Uterus (tissue), 4 donors: Measurements from ENCODE around the gene CD72. TPM values are rescaled to one million over a fixed set of nuclear protein-coding genes. Genes with fewer than 3 reads are reported as not detected.
A peak's percentile ranks its signal among the peaks of the same experiment; 100 is the strongest.

Experiments
- DNase-seq, 2 donors: peaks; one replicate each; pipeline ENCODE4 v3.0.0-alpha.2; 2019 to 2020
- H3K27ac ChIP-seq, 2 donors: fragments of 200-600 bp; sonication (generic); 1 replicate in 1 of 2; 2 replicates in 1 of 2; pipeline ENCODE4 v1.5.1; 2016 to 2018
- H3K27me3 ChIP-seq, 2 donors: fragments of 200-600 bp; sonication (generic); one replicate each; pipeline ENCODE4 v1.5.1; 2018 to 2019; ENCODE audit warnings: control low read depth in 1 of 2
- H3K36me3 ChIP-seq, 2 donors: fragments of 200-600 bp; sonication (generic); one replicate each; pipeline ENCODE4 v1.5.1; 2019; ENCODE audit warnings: control low read depth in 1 of 2
- H3K4me1 ChIP-seq, 2 donors: fragments of 200-600 bp; sonication (generic); one replicate each; pipeline ENCODE4 v1.5.1; 2018 to 2019; ENCODE audit warnings: control low read depth in 1 of 2
- H3K4me3 ChIP-seq, 2 donors: fragments of 200-600 bp; sonication (generic); 1 replicate in 1 of 2; 2 replicates in 1 of 2; pipeline ENCODE4 v1.5.1; 2018 to 2019; ENCODE audit warnings: mild to moderate bottlenecking in 1 of 2
- H3K9me3 ChIP-seq, 2 donors: fragments of 200-600 bp; sonication (generic); one replicate each; pipeline ENCODE4 v1.5.1; 2019; ENCODE audit warnings: control low read depth in 1 of 2
- CTCF ChIP-seq, 4 experiments: fragments of 200-600 bp in 2 of 4; fragments of 450-650 bp in 2 of 4; sonication (generic) in 2 of 4; IDR thresholded peaks; one replicate each; pipeline ENCODE4 v1.5.1; 2016 to 2019; ENCODE audit warnings: antibody characterized with exemption in 4 of 4, mild to moderate bottlenecking in 2 of 4, moderate library complexity in 1 of 4
- POLR2A ChIP-seq, 2 donors: fragments of 450-650 bp; IDR thresholded peaks; one replicate each; pipeline ENCODE4 v1.6.1; 2016; ENCODE audit warnings: antibody characterized with exemption in 2 of 2, mild to moderate bottlenecking in 1 of 2, moderate library complexity in 1 of 2
- intact Hi-C: fragments of 100-400 bp; cut with DNase I; formaldehyde crosslinking; loops from one replicate; pipeline ENCODE4 v1.15.1; 2023; ENCODE audit warnings: low total_unique reads
- total RNA-seq, 4 donors: library from RNA; depleted of rRNA in 3 of 4; stranded (reverse); fragments of >200 nt in 3 of 4; gene quantifications; one replicate each; pipeline versions ENCODE4 v1.1.0 to v1.2.4, GENCODE V29; 2014 to 2023
- donor health status: DM: yes; HTN: yes; CAD: no.

Gene CD72
- total RNA-seq, 4 donors from 2014 or later = 2.8 to 3.0 TPM; not detected in 2

GRCh38 chr9:35609001-35609819, 9.0 kb downstream of the CD72 start:
- TF ChIP-seq CTCF (IDR thresholded peaks at IDR 0.05) (no peak), POLR2A (IDR thresholded peaks at IDR 0.05) (no peak)
- no peaks in the 10 kb centered on the region for H3K4me1 ChIP-seq
- intact Hi-C loops = no loop called here
- DNase-seq = peak in 1 of 2 donors; percentile 16
- H3K27ac ChIP-seq = no peak overlapping the region
- no peak overlapping the region for H3K4me3 ChIP-seq
- no peaks in the 10 kb centered on the region for H3K36me3 ChIP-seq
- no peaks in the 10 kb centered on the region for H3K27me3 ChIP-seq
- no peaks in the 10 kb centered on the region for H3K9me3 ChIP-seq

GRCh38 chr9:35608221-35608620, 10.0 kb downstream of the CD72 start:
- Histone ChIP-seq H3K4me1 (no peaks in the 10 kb centered on the region), H3K27ac (no peak overlapping the region), H3K9me3 (no peaks in the 10 kb centered on the region), H3K27me3 (no peaks in the 10 kb centered on the region), H3K36me3 (no peaks in the 10 kb centered on the region), H3K4me3 (no peak overlapping the region)
- TF ChIP-seq POLR2A (IDR thresholded peaks at IDR 0.05) = no peak
- intact Hi-C loops = no loop called here
- DNase-seq = no peak

GRCh38 chr9:35606726-35607125, 11.5 kb downstream of the CD72 start:
- H3K9me3 ChIP-seq = no peaks in the 10 kb centered on the region
- H3K4me1 ChIP-seq = no peaks in the 10 kb centered on the region
- no peaks in the 10 kb centered on the region for H3K27me3 ChIP-seq
- no peak overlapping the region for H3K4me3 ChIP-seq
- peak overlapping the region in 1 of 2 donors; percentile 3 for H3K27ac ChIP-seq
- H3K36me3 ChIP-seq = no peaks in the 10 kb centered on the region
- TF ChIP-seq POLR2A (IDR thresholded peaks at IDR 0.05) (no peak), CTCF (IDR thresholded peaks at IDR 0.05) (no peak)
- no peak for DNase-seq
- intact Hi-C loops = no loop called here

GRCh38 chr9:35606138-35606504, 12.1 kb downstream of the CD72 start:
- TF ChIP-seq CTCF (IDR thresholded peaks at IDR 0.05) = no peak
- no peak for TF ChIP-seq POLR2A (IDR thresholded peaks at IDR 0.05)
- Histone ChIP-seq H3K27me3 (no peaks in the 10 kb centered on the region), H3K27ac (peak overlapping the region; percentile 92 to 94), H3K4me3 (peak overlapping the region; percentile 65 to 95), H3K4me1 (no peaks in the 10 kb centered on the region), H3K36me3 (no peaks in the 10 kb centered on the region), H3K9me3 (no peaks in the 10 kb centered on the region)
- DNase-seq = no peak
- intact Hi-C loops = no loop called here

- intact Hi-C loops = no loop called here
- Histone ChIP-seq H3K27me3 (no peaks in the 10 kb centered on the region), H3K27ac (peak overlapping the region; percentile 92 to 94), H3K36me3 (no peaks in the 10 kb centered on the region), H3K4me3 (peak overlapping the region; percentile 65 to 95), H3K4me1 (no peaks in the 10 kb centered on the region), H3K9me3 (no peaks in the 10 kb centered on the region)
- peak; percentile 42 to 44 for DNase-seq
- TF ChIP-seq POLR2A (IDR thresholded peaks at IDR 0.05) (peak in 1 of 2 donors; percentile 13), CTCF (IDR thresholded peaks at IDR 0.05) (no peak)
These were observed 12.7 kb downstream of the CD72 start for GRCh38 chr9:35605351-35606137.
